ENCODE data around the gene CDK5RAP2.

Gene CDK5RAP2

DNA sequence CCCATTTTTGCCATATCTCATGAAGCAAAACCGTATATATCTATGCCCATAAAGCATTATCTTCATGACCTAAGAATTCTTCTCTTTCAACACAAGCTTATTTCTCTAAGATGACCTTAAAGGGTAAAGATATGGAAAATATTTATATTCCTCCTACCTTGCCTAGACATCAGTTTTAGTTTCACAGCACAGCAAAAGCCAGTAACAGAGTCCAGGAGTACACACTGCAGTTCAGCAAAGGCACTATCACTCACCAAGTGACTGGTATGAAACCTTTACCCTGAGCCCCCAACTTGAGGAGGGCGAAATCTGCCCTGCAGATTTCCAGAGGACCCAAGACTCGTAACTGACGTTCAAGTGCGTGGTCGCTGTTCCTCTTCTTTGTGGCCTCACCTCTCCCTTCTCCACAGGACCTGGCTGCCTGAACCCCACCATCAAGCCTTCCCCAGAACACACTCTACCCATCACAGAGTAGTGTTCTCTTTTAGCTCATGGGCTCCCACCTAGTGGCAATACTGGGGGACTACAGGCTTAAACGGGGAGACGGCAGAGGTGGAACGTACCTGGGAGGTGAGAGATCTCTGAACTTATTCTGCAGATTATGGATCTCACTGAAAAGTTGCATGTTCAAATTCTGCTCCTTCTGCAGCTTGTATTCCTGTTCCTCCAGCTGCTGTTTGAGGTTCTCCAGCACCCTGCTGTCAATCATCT, 141.0 kb downstream of the CDK5RAP2 start:
- Histone ChIP-seq H3K4me1 (ENCODE audit: control insufficient read depth, insufficient read depth, low read length) (no peaks in the 10 kb centered on the region), H3K27ac (ENCODE audit: extremely low read depth, low read depth, low read length) (no peak overlapping the region), H3K36me3 (ENCODE audit: control insufficient read depth in 2 of 2, insufficient read depth in 1 of 2, low read length in 2 of 2) (peaks cover 3 to 76% of the 10 kb centered on the region in 2 experiments; a peak in 1 of 3 replicates), H3K4me3 (ENCODE audit: low read depth, low read length) (no peak overlapping the region), H3K9me3 (ENCODE audit: control insufficient read depth, insufficient read depth, low read depth, low read length) (no peaks in the 10 kb centered on the region)
- TF ChIP-seq AEBP2 (tag by site-specific recombination; IDR thresholded peaks at IDR 0.05; ENCODE audit: borderline replicate concordance) (no peak), ZNF133 (tag by site-specific recombination; IDR thresholded peaks at IDR 0.05) (no peak), ZBTB8A (tag by site-specific recombination; IDR thresholded peaks at IDR 0.05) (no peak), ZNF223 (tag by site-specific recombination; IDR thresholded peaks at IDR 0.05) (no peak), ZNF488 (tag by site-specific recombination; IDR thresholded peaks at IDR 0.05) (no peak), OVOL3 (tag by site-specific recombination; IDR thresholded peaks at IDR 0.05) (no peak), ZNF529 (tag by site-specific recombination; IDR thresholded peaks at IDR 0.05; ENCODE audit: insufficient replicate concordance) (no peak), ZNF416 (tag by site-specific recombination; IDR thresholded peaks at IDR 0.05) (no peak), ZNF548 (tag by site-specific recombination; IDR thresholded peaks at IDR 0.05) (no peak), REST (tag by site-specific recombination; IDR thresholded peaks at IDR 0.05) (no peak), ZBTB7A (tag by site-specific recombination; IDR thresholded peaks at IDR 0.05; ENCODE audit: low read depth) (no peak), ZNF121 (tag by site-specific recombination; IDR thresholded peaks at IDR 0.05) (no peak), ZNF626 (tag by site-specific recombination; IDR thresholded peaks at IDR 0.05) (no peak), TSHZ1 (tag by site-specific recombination; IDR thresholded peaks at IDR 0.05; ENCODE audit: borderline replicate concordance) (no peak), MYNN (tag by site-specific recombination; IDR thresholded peaks at IDR 0.05; ENCODE audit: borderline replicate concordance) (no peak), ZNF747 (tag by site-specific recombination; IDR thresholded peaks at IDR 0.05) (no peak)
- TF ChIP-seq, protein P1, sequence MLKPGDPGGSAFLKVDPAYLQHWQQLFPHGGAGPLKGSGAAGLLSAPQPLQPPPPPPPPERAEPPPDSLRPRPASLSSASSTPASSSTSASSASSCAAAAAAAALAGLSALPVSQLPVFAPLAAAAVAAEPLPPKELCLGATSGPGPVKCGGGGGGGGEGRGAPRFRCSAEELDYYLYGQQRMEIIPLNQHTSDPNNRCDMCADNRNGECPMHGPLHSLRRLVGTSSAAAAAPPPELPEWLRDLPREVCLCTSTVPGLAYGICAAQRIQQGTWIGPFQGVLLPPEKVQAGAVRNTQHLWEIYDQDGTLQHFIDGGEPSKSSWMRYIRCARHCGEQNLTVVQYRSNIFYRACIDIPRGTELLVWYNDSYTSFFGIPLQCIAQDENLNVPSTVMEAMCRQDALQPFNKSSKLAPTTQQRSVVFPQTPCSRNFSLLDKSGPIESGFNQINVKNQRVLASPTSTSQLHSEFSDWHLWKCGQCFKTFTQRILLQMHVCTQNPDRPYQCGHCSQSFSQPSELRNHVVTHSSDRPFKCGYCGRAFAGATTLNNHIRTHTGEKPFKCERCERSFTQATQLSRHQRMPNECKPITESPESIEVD (tag by site-specific recombination; IDR thresholded peaks at IDR 0.05), result no peak
- TF ChIP-seq, protein P2, sequence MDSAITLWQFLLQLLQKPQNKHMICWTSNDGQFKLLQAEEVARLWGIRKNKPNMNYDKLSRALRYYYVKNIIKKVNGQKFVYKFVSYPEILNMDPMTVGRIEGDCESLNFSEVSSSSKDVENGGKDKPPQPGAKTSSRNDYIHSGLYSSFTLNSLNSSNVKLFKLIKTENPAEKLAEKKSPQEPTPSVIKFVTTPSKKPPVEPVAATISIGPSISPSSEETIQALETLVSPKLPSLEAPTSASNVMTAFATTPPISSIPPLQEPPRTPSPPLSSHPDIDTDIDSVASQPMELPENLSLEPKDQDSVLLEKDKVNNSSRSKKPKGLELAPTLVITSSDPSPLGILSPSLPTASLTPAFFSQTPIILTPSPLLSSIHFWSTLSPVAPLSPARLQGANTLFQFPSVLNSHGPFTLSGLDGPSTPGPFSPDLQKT (IDR thresholded peaks at IDR 0.05; ENCODE audit: borderline replicate concordance, low read depth, low read length), result no peak
- POLR2A ChIA-PET, result no interaction called here
- CTCF ChIA-PET, result interaction anchor here (0.6 to 2.2 kb wide), 13 partner anchors 9 to 1779 kb away, joined by 3 to 12 read pairs (median 3); no protein-coding TSS in a partner anchor
